Measurements from ENCODE around the gene YOD1.

DNA sequence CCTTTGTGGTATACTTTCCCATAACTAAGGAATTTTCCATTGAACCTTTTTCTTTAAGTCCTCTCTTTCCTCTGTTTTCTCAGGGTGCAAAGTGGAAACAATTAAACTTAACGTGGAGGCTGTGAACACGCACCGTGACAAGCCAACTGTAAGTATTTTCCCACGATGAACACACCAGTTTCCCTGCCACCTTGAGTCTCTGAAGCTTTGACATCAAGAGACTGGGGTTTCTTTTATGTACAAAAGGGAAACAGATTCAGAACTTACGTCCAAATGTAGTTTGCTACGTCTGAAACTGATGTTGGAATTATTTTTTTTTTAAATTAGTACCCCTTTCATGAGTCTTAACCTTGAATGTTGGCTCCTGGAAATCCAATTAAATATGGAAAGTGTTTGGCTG is 20.4 kb upstream of the YOD1 start:
- TF ChIP-seq RCOR1 (IDR thresholded peaks at IDR 0.05; ENCODE audit: insufficient replicate concordance, low read length) (no peak), RAD21 (IDR thresholded peaks at IDR 0.05; ENCODE audit: low read length) (no peak), CTCF (conservative IDR thresholded peaks at IDR 0.05; ENCODE audit: low read depth, low read length) (no peak), RFX5 (IDR thresholded peaks at IDR 0.05; ENCODE audit: low read depth, low read length) (no peak), CHD1 (IDR thresholded peaks at IDR 0.05; ENCODE audit: low read depth, low read length) (no peak), POLR2A (IDR thresholded peaks at IDR 0.05; ENCODE audit: low read depth, low read length) (no peak), FOS (IDR thresholded peaks at IDR 0.05; ENCODE audit: low read depth, low read length) (no peak), MAFK (IDR thresholded peaks at IDR 0.05; ENCODE audit: low read depth, low read length) (no peak), CEBPB (IDR thresholded peaks at IDR 0.05; ENCODE audit: low read depth, low read length) (no peak), MAZ (IDR thresholded peaks at IDR 0.05; ENCODE audit: borderline replicate concordance, low read depth, low read length) (no peak)
- TF ChIP-seq, protein P1, sequence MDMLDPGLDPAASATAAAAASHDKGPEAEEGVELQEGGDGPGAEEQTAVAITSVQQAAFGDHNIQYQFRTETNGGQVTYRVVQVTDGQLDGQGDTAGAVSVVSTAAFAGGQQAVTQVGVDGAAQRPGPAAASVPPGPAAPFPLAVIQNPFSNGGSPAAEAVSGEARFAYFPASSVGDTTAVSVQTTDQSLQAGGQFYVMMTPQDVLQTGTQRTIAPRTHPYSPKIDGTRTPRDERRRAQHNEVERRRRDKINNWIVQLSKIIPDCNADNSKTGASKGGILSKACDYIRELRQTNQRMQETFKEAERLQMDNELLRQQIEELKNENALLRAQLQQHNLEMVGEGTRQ (IDR thresholded peaks at IDR 0.05; ENCODE audit: low read depth, low read length) = no peak
- TF ChIP-seq, protein P2, sequence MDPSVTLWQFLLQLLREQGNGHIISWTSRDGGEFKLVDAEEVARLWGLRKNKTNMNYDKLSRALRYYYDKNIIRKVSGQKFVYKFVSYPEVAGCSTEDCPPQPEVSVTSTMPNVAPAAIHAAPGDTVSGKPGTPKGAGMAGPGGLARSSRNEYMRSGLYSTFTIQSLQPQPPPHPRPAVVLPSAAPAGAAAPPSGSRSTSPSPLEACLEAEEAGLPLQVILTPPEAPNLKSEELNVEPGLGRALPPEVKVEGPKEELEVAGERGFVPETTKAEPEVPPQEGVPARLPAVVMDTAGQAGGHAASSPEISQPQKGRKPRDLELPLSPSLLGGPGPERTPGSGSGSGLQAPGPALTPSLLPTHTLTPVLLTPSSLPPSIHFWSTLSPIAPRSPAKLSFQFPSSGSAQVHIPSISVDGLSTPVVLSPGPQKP (IDR thresholded peaks at IDR 0.05; ENCODE audit: borderline replicate concordance, low read depth, low read length) = no peak

Measured in IMR-90 (cell line).